Activated CD4-positive, alpha-beta T cell treated with anti-CD3 and anti-CD28 coated beads for 36 hours (primary cell): Measurements from ENCODE around the gene HSPA12B. TPM values are rescaled to one million over a fixed set of nuclear protein-coding genes. Genes with fewer than 3 reads are reported as not detected.

Experiments
- ATAC-seq: fragments of 200-7000 bp; cut with Tn5 transposase; one replicate; pipeline ENCODE4 v1.10.0; 2021; ENCODE audit warnings: mild to moderate bottlenecking, moderate library complexity
- CTCF ChIA-PET: fragments of 350-600 bp; sonication (Branson Sonifier 250); formaldehyde crosslinking; loops from one replicate; lab custom pipeline; 2021; ENCODE audit warnings: antibody characterized with exemption; lab: Charles Lee
- POLR2A ChIA-PET: fragments of 350-600 bp; sonication (Branson Sonifier 250); formaldehyde crosslinking; loops from one replicate; lab custom pipeline; 2021; ENCODE audit warnings: antibody characterized with exemption, inconsistent platforms; lab: Charles Lee
- DNase-seq: peaks from one replicate; pipeline ENCODE4 v3.0.0-alpha.2; 2020
- H3K27ac Mint-ChIP-seq: one replicate; pipeline ENCODE4 v1.8.0; 2021; ENCODE audit warnings: mixed read lengths
- H3K27me3 Mint-ChIP-seq: one replicate; pipeline ENCODE4 v1.8.0; 2021; ENCODE audit warnings: mixed read lengths
- H3K36me3 Mint-ChIP-seq: one replicate; pipeline ENCODE4 v1.8.0; 2021; ENCODE audit warnings: low read depth, mixed read lengths
- H3K4me1 Mint-ChIP-seq: one replicate; pipeline ENCODE4 v1.8.0; 2021; ENCODE audit warnings: mixed read lengths
- H3K4me3 Mint-ChIP-seq: one replicate; pipeline ENCODE4 v1.8.0; 2021; ENCODE audit warnings: mild to moderate bottlenecking, moderate library complexity, mixed read lengths
- H3K9me3 Mint-ChIP-seq: one replicate; pipeline ENCODE4 v1.8.0; 2021; ENCODE audit warnings: low read depth, mixed read lengths
- intact Hi-C, 2 experiments: fragments of 100-400 bp; cut with DNase I in 1 of 2; cut with micrococcal nuclease in 1 of 2; formaldehyde crosslinking; loops; one replicate each; pipeline versions ENCODE4 v1.14.2 to v1.15.1; 2022 to 2024; cut with DNase I, micrococcal nuclease
- total RNA-seq, 2 experiments: library from RNA; stranded (reverse); gene quantifications; one replicate each; pipeline ENCODE4 v1.2.3, GENCODE V29; 2021

HSPA12B gene
- total RNA-seq, 2 experiments from 2014 or later = not detected

GRCh38 chr20:3757268-3757667 lies 24.8 kb downstream of the HSPA12B start:
- no peak for DNase-seq
- H3K9me3 Mint-ChIP-seq = no peaks in the 10 kb centered on the region
- H3K27ac Mint-ChIP-seq = no peak overlapping the region
- intact Hi-C loops = no loop called here
- no peaks in the 10 kb centered on the region for H3K27me3 Mint-ChIP-seq
- ATAC-seq = no peak
- peaks cover 16% of the 10 kb centered on the region for H3K36me3 Mint-ChIP-seq
- H3K4me3 Mint-ChIP-seq = no peak overlapping the region
- CTCF ChIA-PET = interaction anchor here (0.6 to 1.1 kb wide), 7 partner anchors 9 to 376 kb away, joined by 3 to 4 read pairs (median 3); no protein-coding TSS in a partner anchor
- H3K4me1 Mint-ChIP-seq = peaks cover 4% of the 10 kb centered on the region
- POLR2A ChIA-PET = interaction anchor here (0.6 to 0.7 kb wide), 3 partner anchors 39 to 264 kb away, joined by 3 to 16 read pairs (median 6); partner anchors contain the start of gene CDC25B

GRCh38 chr20:3758566-3758965 lies 26.1 kb downstream of the HSPA12B start:
- ATAC-seq (no peak), DNase-seq (no peak)
- Mint-ChIP-seq H3K4me3 (no peak overlapping the region), H3K36me3 (peaks cover 14% of the 10 kb centered on the region), H3K4me1 (no peaks in the 10 kb centered on the region), H3K9me3 (no peaks in the 10 kb centered on the region), H3K27ac (no peak overlapping the region), H3K27me3 (no peaks in the 10 kb centered on the region)
- CTCF ChIA-PET = no interaction called here
- intact Hi-C loops = no loop called here
- POLR2A ChIA-PET = interaction anchor here (1.1 kb wide), 1 partner anchor 9 kb away, joined by 5 read pairs; the partner anchor contains the start of gene ADISSP

GRCh38 chr20:3759316-3759823 lies 26.9 kb downstream of the HSPA12B start:
- ChIA-PET CTCF (interaction anchor here (0.7 to 1.2 kb wide), 2 partner anchors 15 to 83 kb away, joined by 3 read pairs; no protein-coding TSS in a partner anchor), POLR2A (no interaction called here)
- DNase-seq = no peak
- intact Hi-C loops = no loop called here
- H3K4me1 Mint-ChIP-seq = no peaks in the 10 kb centered on the region
- no peak overlapping the region for H3K4me3 Mint-ChIP-seq
- H3K27me3 Mint-ChIP-seq = no peaks in the 10 kb centered on the region
- H3K27ac Mint-ChIP-seq = no peak overlapping the region
- peaks cover 14% of the 10 kb centered on the region for H3K36me3 Mint-ChIP-seq
- no peaks in the 10 kb centered on the region for H3K9me3 Mint-ChIP-seq
- ATAC-seq = no peak

GRCh38 chr20:3759884-3760283 lies 27.4 kb downstream of the HSPA12B start:
- no peaks in the 10 kb centered on the region for H3K9me3 Mint-ChIP-seq
- intact Hi-C loops = no loop called here
- H3K27me3 Mint-ChIP-seq = no peaks in the 10 kb centered on the region
- no peaks in the 10 kb centered on the region for H3K4me1 Mint-ChIP-seq
- H3K27ac Mint-ChIP-seq = no peak overlapping the region
- H3K4me3 Mint-ChIP-seq = no peak overlapping the region
- DNase-seq = no peak
- ChIA-PET CTCF (interaction anchor here (0.7 to 1.2 kb wide), 2 partner anchors 83 to 95 kb away, joined by 3 read pairs; no protein-coding TSS in a partner anchor), POLR2A (no interaction called here)
- ATAC-seq = no peak
- H3K36me3 Mint-ChIP-seq = peaks cover 14% of the 10 kb centered on the region

GRCh38 chr20:3760655-3761348 lies 28.3 kb downstream of the HSPA12B start:
- peaks cover 3% of the 10 kb centered on the region for H3K4me1 Mint-ChIP-seq
- DNase-seq (no peak), ATAC-seq (no peak)
- peaks cover 14% of the 10 kb centered on the region for H3K36me3 Mint-ChIP-seq
- ChIA-PET POLR2A (no interaction called here), CTCF (interaction anchor here (0.7 to 1.2 kb wide), 2 partner anchors 84 to 94 kb away, joined by 3 read pairs; no protein-coding TSS in a partner anchor)
- H3K9me3 Mint-ChIP-seq = no peaks in the 10 kb centered on the region
- intact Hi-C loops = no loop called here
- H3K27me3 Mint-ChIP-seq = no peaks in the 10 kb centered on the region
- no peak overlapping the region for H3K4me3 Mint-ChIP-seq
- H3K27ac Mint-ChIP-seq = no peak overlapping the region

- intact Hi-C loops = no loop called here
- CTCF ChIA-PET = interaction anchor here (0.7 to 0.9 kb wide), 2 partner anchors 11 to 114 kb away, joined by 3 read pairs; no protein-coding TSS in a partner anchor
- Mint-ChIP-seq H3K4me1 (peaks cover 21% of the 10 kb centered on the region), H3K4me3 (no peak overlapping the region), H3K27ac (no peak overlapping the region), H3K36me3 (peaks cover 4% of the 10 kb centered on the region), H3K27me3 (no peaks in the 10 kb centered on the region), H3K9me3 (no peaks in the 10 kb centered on the region)
- no peak for DNase-seq
- POLR2A ChIA-PET = no interaction called here
- ATAC-seq = no peak
Observed at GRCh38 chr20:3763671-3764601, 31.5 kb downstream of the HSPA12B start.

- Mint-ChIP-seq H3K4me3 (no peak overlapping the region), H3K36me3 (peaks cover 4% of the 10 kb centered on the region), H3K27ac (no peak overlapping the region), H3K9me3 (no peaks in the 10 kb centered on the region), H3K4me1 (peaks cover 25% of the 10 kb centered on the region), H3K27me3 (no peaks in the 10 kb centered on the region)
- DNase-seq (no peak), ATAC-seq (no peak)
- intact Hi-C loops = loop anchor here in 1 of 2 experiments (5.0 kb wide), 2 partner anchors 607 to 892 kb away; partner anchors contain the start of genes FASTKD5, PTPRA and UBOX5
- CTCF ChIA-PET = interaction anchor here (1.0 to 4.6 kb wide), 2 partner anchors 14 to 84 kb away, joined by 4 to 47 read pairs; partner anchors contain the start of gene SPEF1
- POLR2A ChIA-PET = interaction anchor here (0.6 to 0.9 kb wide), 2 partner anchors 10 to 122 kb away, joined by 4 read pairs; no protein-coding TSS in a partner anchor
Observed at GRCh38 chr20:3764659-3765058, 32.2 kb downstream of the HSPA12B start.

GRCh38 chr20:3765171-3765882 lies 32.8 kb downstream of the HSPA12B start:
- Mint-ChIP-seq H3K36me3 (peaks cover 4% of the 10 kb centered on the region), H3K27ac (no peak overlapping the region), H3K27me3 (no peaks in the 10 kb centered on the region), H3K4me1 (peaks cover 25% of the 10 kb centered on the region), H3K9me3 (no peaks in the 10 kb centered on the region), H3K4me3 (no peak overlapping the region)
- POLR2A ChIA-PET = interaction anchor here (0.6 to 0.9 kb wide), 3 partner anchors 10 to 121 kb away, joined by 3 to 4 read pairs (median 4); no protein-coding TSS in a partner anchor
- DNase-seq (no peak), ATAC-seq (no peak)
- CTCF ChIA-PET = interaction anchor here (0.8 to 4.6 kb wide), 6 partner anchors 14 to 1087 kb away, joined by 3 to 47 read pairs (median 3); partner anchors contain the start of gene SPEF1
- intact Hi-C loops = loop anchor here in 1 of 2 experiments (5.0 kb wide), 2 partner anchors 608 to 893 kb away; partner anchors contain the start of genes FASTKD5, PTPRA and UBOX5

GRCh38 chr20:3766422-3767109 lies 34.1 kb downstream of the HSPA12B start:
- CTCF ChIA-PET = interaction anchor here (0.6 to 4.6 kb wide), 10 partner anchors 9 to 1088 kb away, joined by 3 to 47 read pairs (median 3); partner anchors contain the start of gene SPEF1
- intact Hi-C loops = loop anchor here (1.0 to 5.0 kb wide), 11 partner anchors 14 to 894 kb away; partner anchors contain the start of genes AP5S1 (in 2 of the 2), CENPB (in 1 of the 2), DDRGK1 (in 1 of the 2) and FASTKD5 (in 1 of the 2)
- H3K9me3 Mint-ChIP-seq = no peaks in the 10 kb centered on the region
- H3K27me3 Mint-ChIP-seq = no peaks in the 10 kb centered on the region
- H3K4me3 Mint-ChIP-seq = peak overlapping the region; percentile 81
- H3K4me1 Mint-ChIP-seq = peaks cover 25% of the 10 kb centered on the region
- no peak for ATAC-seq
- POLR2A ChIA-PET = interaction anchor here (0.6 to 2.5 kb wide), 2 partner anchors 12 to 73 kb away, joined by 3 to 15 read pairs; no protein-coding TSS in a partner anchor
- peak overlapping the region; percentile 34 for H3K27ac Mint-ChIP-seq
- DNase-seq = no peak
- peaks cover 3% of the 10 kb centered on the region for H3K36me3 Mint-ChIP-seq
